ENCODE measurements around the gene HOXB8.

DNA sequence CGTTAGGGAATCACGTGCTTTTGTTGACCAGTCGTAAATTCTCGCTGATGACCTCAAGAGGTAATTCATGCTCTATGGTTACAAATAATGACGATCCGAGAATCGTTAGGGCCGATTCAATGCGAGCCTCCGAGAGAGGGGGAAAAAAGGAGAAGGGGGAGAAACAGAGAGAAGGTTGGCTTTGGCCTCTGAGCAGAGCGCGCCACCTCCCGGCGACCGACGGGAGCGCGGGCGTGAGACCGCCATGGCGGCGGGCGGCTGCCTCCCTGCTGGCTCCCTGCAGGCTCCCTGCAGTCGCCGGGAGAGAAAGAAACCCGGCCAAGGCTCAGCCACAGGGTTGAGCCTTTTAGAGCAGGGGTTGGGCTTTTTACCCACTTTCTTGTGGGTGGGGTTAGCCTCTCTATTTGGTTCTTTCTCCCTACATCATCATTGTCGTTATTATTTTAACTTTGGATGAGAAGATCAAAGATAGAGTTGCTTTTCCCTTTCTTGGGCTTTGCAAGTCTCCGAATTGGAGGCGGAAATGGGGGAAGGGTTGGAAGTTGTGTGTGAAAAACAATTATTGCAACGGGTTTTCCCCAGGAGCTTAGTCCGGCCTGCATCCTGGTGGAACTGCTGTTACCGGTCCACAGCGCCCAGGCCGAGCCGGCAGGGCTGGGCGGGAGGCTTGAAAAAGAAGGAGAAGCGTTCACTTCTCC is 21.1 kb downstream of the HOXB8 start:
- no peak for TF ChIP-seq POLR2AphosphoS5 (IDR thresholded peaks at IDR 0.05; ENCODE audit: low read depth, low read length)
- no peak for TF ChIP-seq POLR2A (IDR thresholded peaks at IDR 0.05; ENCODE audit: low read depth, low read length)
